Measurements from ENCODE around the gene HIVEP3.

DNA sequence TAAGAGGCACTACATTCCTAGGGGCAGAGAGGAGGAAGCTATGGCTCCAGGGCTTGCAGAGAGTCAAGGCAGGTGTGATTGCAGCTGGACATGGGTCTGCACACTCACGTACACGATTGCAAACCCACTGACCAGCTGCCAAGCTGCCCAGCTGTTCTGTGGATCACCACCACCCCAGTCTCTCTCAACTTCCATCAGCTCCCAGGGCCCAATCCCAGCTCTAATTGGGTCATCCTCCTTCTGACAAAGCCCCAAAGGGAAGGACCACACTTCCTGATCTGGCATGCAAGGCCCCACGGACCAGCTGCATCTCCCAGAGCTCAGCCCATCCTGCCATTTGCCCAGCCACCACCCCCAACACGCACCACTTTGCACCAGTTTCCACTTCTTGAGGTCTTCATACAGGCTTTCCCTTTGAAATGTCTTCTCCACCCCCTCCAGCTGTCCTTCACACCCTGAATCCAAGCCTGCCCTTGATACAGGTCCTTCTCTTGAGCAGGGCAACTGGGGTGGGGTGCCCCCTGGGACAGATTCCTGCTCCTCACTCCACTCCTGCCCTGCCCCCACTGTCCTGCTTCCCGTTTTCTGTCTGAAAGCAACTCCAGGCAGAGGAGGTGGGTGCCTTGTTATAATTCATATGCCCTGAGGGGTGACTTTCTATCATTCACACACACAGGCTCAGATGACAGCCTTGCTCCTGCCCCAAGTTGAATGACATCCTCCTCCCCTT lies 254.9 kb downstream of the HIVEP3 start:
- TF ChIP-seq POLR2A (IDR thresholded peaks at IDR 0.05; ENCODE audit: low read length) (no peak), GATA1 (IDR thresholded peaks at IDR 0.05; ENCODE audit: low read depth, low read length) (no peak)

Measured in erythroblast (primary cell).